H1 (cell line): Measurements from ENCODE around the gene CCDC73.

ENCODE experiments used
- BRCA1 ChIP-seq: IDR thresholded peaks from 2 replicates; pipeline ENCODE4 v1.6.1; 2012; ENCODE audit warnings: low read depth, low read length, improper control_type of control experiment
- GABPA ChIP-seq: IDR thresholded peaks from 2 replicates; pipeline ENCODE4 v1.6.1; 2011; ENCODE audit warnings: mild to moderate bottlenecking, low read length, moderate library complexity, borderline replicate concordance; ENCODE audit not compliant: insufficient read depth
- KDM1A ChIP-seq: fragments of 200-600, 300-600 bp; sonication (generic); IDR thresholded peaks from 2 replicates; pipeline ENCODE4 v1.7.1; 2016; ENCODE audit warnings: mild to moderate bottlenecking, low read length, borderline replicate concordance
- POLR2A ChIP-seq, 2 experiments: IDR thresholded peaks; 1 replicate in 1 of 2; 2 replicates in 1 of 2; pipeline ENCODE4 v1.6.1; 2011; ENCODE audit warnings: low read depth in 2 of 2, low read length in 2 of 2, mild to moderate bottlenecking in 2 of 2; ENCODE audit errors: control extremely low read depth in 1 of 2
- POLR2AphosphoS5 ChIP-seq: IDR thresholded peaks from 2 replicates; pipeline ENCODE4 v1.6.1; 2011; ENCODE audit warnings: low read depth, low read length
- RAD21 ChIP-seq, 2 experiments: IDR thresholded peaks in 1 of 2; conservative IDR thresholded peaks in 1 of 2; 2 replicates each; pipeline ENCODE4 v1.6.1; 2011; ENCODE audit warnings: low read depth in 2 of 2, low read length in 2 of 2, improper control_type of control experiment in 1 of 2, inconsistent platforms in 1 of 2, mild to moderate bottlenecking in 1 of 2, moderate library complexity in 1 of 2
- SRF ChIP-seq: IDR thresholded peaks from 2 replicates; pipeline ENCODE4 v1.6.1; 2011; ENCODE audit warnings: mild to moderate bottlenecking, low read depth, low read length, moderate library complexity
- YY1 ChIP-seq: IDR thresholded peaks from 2 replicates; pipeline ENCODE4 v1.6.1; 2011; ENCODE audit warnings: low read depth, mild to moderate bottlenecking, low read length
- TF ChIP-seq, protein P1 (sequence below), 3 experiments: IDR thresholded peaks; 1 replicate in 2 of 3; 2 replicates in 1 of 3; pipeline versions ENCODE4 v1.5.1 to v1.6.1; 2011; ENCODE audit warnings: low read length in 3 of 3, mild to moderate bottlenecking in 3 of 3, inconsistent platforms in 2 of 3, low read depth in 1 of 3, moderate library complexity in 1 of 3; ENCODE audit not compliant: insufficient read depth in 1 of 3; ENCODE audit errors: control extremely low read depth in 1 of 3
- TF ChIP-seq, protein P2 (sequence below): IDR thresholded peaks from 2 replicates; pipeline ENCODE4 v1.6.1; 2011; ENCODE audit warnings: low read length, improper control_type of control experiment
- TF ChIP-seq, protein P3 (sequence below): IDR thresholded peaks from 2 replicates; pipeline ENCODE4 v1.6.1; 2012; ENCODE audit warnings: inconsistent platforms
- TF ChIP-seq, protein P4 (sequence below): IDR thresholded peaks from 2 replicates; pipeline ENCODE4 v1.6.1; 2011; ENCODE audit warnings: low read depth, mild to moderate bottlenecking, low read length; ENCODE audit not compliant: insufficient read depth

DNA sequence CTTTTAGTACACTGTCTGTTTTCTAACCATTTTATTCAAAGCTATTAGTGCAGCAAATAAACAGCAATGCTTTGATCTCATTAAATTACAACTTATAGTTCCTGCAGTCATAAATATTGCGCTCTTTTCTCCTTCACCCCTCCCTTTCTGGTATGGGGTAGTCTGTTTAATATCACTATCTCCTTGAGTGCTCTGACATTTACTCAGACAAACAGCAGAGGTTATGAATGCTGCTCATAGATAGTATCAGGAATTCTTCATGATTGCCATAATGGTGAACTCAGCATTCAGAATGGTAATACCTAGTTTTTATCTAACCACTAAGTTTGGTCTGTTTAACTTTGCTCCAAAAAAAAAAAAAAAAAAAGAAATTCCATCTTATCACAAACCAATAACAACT is 123.4 kb downstream of the CCDC73 start:
- no peak for TF ChIP-seq YY1
- TF ChIP-seq POLR2A (IDR thresholded peaks at IDR 0.05; ENCODE audit: control extremely low read depth in 1 of 2, low read depth in 2 of 2, low read length in 2 of 2), result no peak
- no peak for TF ChIP-seq POLR2AphosphoS5
- TF ChIP-seq, protein P1, sequence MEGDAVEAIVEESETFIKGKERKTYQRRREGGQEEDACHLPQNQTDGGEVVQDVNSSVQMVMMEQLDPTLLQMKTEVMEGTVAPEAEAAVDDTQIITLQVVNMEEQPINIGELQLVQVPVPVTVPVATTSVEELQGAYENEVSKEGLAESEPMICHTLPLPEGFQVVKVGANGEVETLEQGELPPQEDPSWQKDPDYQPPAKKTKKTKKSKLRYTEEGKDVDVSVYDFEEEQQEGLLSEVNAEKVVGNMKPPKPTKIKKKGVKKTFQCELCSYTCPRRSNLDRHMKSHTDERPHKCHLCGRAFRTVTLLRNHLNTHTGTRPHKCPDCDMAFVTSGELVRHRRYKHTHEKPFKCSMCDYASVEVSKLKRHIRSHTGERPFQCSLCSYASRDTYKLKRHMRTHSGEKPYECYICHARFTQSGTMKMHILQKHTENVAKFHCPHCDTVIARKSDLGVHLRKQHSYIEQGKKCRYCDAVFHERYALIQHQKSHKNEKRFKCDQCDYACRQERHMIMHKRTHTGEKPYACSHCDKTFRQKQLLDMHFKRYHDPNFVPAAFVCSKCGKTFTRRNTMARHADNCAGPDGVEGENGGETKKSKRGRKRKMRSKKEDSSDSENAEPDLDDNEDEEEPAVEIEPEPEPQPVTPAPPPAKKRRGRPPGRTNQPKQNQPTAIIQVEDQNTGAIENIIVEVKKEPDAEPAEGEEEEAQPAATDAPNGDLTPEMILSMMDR (IDR thresholded peaks at IDR 0.05; ENCODE audit: control extremely low read depth in 1 of 3, insufficient read depth in 1 of 3, low read depth in 1 of 3, low read length in 3 of 3), result no peak
- no peak for TF ChIP-seq SRF
- no peak for TF ChIP-seq KDM1A
- no peak for TF ChIP-seq RAD21 (IDR thresholded peaks at IDR 0.05 in 1 of 2, conservative IDR thresholded peaks at IDR 0.05 in 1 of 2; ENCODE audit: low read depth in 2 of 2, low read length in 2 of 2)
- TF ChIP-seq, protein P2, sequence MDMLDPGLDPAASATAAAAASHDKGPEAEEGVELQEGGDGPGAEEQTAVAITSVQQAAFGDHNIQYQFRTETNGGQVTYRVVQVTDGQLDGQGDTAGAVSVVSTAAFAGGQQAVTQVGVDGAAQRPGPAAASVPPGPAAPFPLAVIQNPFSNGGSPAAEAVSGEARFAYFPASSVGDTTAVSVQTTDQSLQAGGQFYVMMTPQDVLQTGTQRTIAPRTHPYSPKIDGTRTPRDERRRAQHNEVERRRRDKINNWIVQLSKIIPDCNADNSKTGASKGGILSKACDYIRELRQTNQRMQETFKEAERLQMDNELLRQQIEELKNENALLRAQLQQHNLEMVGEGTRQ, result no peak
- TF ChIP-seq, protein P3, sequence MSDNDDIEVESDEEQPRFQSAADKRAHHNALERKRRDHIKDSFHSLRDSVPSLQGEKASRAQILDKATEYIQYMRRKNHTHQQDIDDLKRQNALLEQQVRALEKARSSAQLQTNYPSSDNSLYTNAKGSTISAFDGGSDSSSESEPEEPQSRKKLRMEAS, result no peak
- TF ChIP-seq GABPA, result no peak
- TF ChIP-seq, protein P4, sequence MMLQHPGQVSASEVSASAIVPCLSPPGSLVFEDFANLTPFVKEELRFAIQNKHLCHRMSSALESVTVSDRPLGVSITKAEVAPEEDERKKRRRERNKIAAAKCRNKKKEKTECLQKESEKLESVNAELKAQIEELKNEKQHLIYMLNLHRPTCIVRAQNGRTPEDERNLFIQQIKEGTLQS, result no peak
- no peak for TF ChIP-seq BRCA1
